Neutrophil (primary cell): ENCODE measurements around the gene PUSL1.

ENCODE experiments used
- H3K27ac ChIP-seq: fragments of 200-600 bp; sonication (generic); 2 replicates; pipeline ENCODE4 v1.5.1; 2016; ENCODE audit warnings: mild to moderate bottlenecking, moderate library complexity
- H3K27me3 ChIP-seq: fragments of 200-600 bp; sonication (generic); 2 replicates; pipeline ENCODE4 v1.6.0; 2016; ENCODE audit warnings: mild to moderate bottlenecking
- H3K36me3 ChIP-seq: fragments of 200-600 bp; sonication (generic); 2 replicates; pipeline ENCODE4 v1.5.1; 2017
- H3K4me1 ChIP-seq, 2 experiments: fragments of 200-600 bp in 1 of 2; sonication (generic) in 1 of 2; 1 replicate in 1 of 2; 2 replicates in 1 of 2; pipeline versions ENCODE4 v1.5.1 to v1.6.1; 2013 to 2016; ENCODE audit warnings: low read depth in 1 of 2, low read length in 1 of 2, mild to moderate bottlenecking in 1 of 2, moderate library complexity in 1 of 2; ENCODE audit not compliant: control insufficient read depth in 1 of 2, insufficient read depth in 1 of 2
- H3K4me3 ChIP-seq, 2 experiments: fragments of 200-600 bp in 1 of 2; sonication (generic) in 1 of 2; 1 replicate in 1 of 2; 2 replicates in 1 of 2; pipeline ENCODE4 v1.5.1; 2013 to 2016; ENCODE audit warnings: low read depth in 1 of 2, low read length in 1 of 2, mild to moderate bottlenecking in 1 of 2, moderate library complexity in 1 of 2
- H3K9me3 ChIP-seq: fragments of 200-600 bp; sonication (generic); 2 replicates; pipeline ENCODE4 v1.5.1; 2016
- TF ChIP-seq, protein P1 (sequence below): fragments of 200-600 bp; sonication (generic); IDR thresholded peaks from 2 replicates; pipeline ENCODE4 v1.5.1; 2016; ENCODE audit warnings: antibody characterized with exemption

Gene PUSL1

DNA sequence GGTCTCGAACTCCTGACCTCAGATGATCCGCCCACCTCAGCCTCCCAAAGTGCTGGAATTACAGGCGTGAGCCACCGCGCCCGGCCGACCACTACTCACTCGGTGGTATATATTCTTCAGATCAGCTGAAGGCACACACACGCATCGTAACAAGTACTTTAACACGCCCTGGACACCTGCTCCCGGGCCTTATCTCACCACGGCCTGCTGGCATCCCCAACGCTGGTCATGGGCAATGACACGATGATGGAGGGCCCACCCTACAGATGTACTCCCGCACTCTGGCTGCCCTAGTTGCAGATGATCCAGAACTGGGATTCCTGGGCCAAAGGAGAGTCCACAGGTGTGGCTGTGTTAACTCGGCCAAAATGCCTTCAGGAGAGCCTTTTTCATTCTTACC, 46.3 kb upstream of the PUSL1 start:
- Histone ChIP-seq H3K36me3 (peaks cover 94% of the 10 kb centered on the region), H3K4me1 (no peaks in the 10 kb centered on the region), H3K27me3 (no peaks in the 10 kb centered on the region), H3K27ac (no peak overlapping the region), H3K9me3 (no peaks in the 10 kb centered on the region), H3K4me3 (no peak overlapping the region)
- TF ChIP-seq, protein P1, sequence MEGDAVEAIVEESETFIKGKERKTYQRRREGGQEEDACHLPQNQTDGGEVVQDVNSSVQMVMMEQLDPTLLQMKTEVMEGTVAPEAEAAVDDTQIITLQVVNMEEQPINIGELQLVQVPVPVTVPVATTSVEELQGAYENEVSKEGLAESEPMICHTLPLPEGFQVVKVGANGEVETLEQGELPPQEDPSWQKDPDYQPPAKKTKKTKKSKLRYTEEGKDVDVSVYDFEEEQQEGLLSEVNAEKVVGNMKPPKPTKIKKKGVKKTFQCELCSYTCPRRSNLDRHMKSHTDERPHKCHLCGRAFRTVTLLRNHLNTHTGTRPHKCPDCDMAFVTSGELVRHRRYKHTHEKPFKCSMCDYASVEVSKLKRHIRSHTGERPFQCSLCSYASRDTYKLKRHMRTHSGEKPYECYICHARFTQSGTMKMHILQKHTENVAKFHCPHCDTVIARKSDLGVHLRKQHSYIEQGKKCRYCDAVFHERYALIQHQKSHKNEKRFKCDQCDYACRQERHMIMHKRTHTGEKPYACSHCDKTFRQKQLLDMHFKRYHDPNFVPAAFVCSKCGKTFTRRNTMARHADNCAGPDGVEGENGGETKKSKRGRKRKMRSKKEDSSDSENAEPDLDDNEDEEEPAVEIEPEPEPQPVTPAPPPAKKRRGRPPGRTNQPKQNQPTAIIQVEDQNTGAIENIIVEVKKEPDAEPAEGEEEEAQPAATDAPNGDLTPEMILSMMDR: no peak

DNA sequence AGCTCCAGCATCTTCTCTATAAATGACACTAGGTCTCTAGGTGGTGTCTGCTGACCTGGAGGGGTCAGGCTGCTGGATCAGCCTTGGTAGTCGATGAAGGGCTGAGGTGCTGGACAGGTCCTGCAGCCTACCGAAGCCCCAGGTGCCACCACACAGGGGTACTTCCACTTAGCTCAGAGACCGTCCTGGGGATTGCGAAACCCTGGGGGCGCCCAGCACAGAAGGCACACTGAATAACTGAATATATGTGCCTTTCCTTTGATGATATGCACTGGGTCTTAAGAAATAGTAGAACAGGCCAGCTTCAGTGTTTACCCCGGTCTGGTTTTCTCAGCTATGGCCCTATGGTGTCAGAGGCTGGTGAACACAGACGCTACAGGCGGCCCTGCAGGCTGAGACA, 45.6 kb upstream of the PUSL1 start:
- Histone ChIP-seq H3K36me3 (peaks cover 94% of the 10 kb centered on the region), H3K9me3 (no peaks in the 10 kb centered on the region), H3K4me1 (no peaks in the 10 kb centered on the region), H3K27ac (no peak overlapping the region), H3K27me3 (no peaks in the 10 kb centered on the region), H3K4me3 (no peak overlapping the region)
- TF ChIP-seq, protein P1: no peak

DNA sequence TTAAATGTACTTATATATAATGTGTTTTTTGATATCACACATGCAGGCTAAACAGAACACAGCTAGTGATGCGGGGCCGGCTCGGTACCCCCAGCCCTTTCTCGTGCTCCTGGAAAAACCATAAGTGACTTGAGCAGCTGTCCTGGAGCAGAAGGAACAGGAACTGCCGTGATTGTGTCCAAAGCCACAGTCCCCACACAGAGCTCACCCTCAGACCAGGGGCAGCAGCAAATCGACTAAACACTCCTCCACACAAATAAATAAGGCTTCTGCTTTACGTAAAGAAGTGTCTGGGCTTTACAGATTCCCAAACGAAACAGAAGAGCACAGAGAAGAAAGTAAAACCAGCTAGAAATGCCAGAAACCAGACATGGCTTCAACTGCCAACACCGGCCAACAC, 44.4 kb upstream of the PUSL1 start:
- Histone ChIP-seq H3K4me3 (no peak overlapping the region), H3K9me3 (no peaks in the 10 kb centered on the region), H3K4me1 (no peaks in the 10 kb centered on the region), H3K27me3 (no peaks in the 10 kb centered on the region), H3K27ac (no peak overlapping the region), H3K36me3 (peaks cover 95% of the 10 kb centered on the region)
- TF ChIP-seq, protein P1: no peak

DNA sequence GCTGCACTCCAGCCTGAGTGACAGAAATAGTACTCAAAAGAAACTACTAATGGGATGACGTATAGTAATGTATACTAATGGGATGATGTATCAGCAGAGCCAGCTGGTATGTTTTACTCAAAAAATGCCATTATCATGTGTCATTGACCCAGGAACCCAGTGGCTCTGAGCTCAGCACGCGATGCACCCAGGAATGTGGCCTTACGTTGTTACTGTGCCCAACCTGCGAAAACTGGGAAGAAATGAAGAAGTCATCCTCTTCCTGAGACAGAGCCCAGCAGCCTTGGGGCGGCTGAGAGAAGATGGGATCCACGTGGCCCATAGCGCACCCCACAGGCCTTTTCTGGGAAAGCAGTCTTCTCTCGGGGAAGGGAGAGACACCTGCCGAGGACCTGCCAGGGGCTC, 43.5 kb upstream of the PUSL1 start:
- Histone ChIP-seq H3K4me3 (no peak overlapping the region), H3K9me3 (no peaks in the 10 kb centered on the region), H3K4me1 (no peaks in the 10 kb centered on the region), H3K27ac (no peak overlapping the region), H3K36me3 (peaks cover 92% of the 10 kb centered on the region), H3K27me3 (no peaks in the 10 kb centered on the region)
- TF ChIP-seq, protein P1: no peak

DNA sequence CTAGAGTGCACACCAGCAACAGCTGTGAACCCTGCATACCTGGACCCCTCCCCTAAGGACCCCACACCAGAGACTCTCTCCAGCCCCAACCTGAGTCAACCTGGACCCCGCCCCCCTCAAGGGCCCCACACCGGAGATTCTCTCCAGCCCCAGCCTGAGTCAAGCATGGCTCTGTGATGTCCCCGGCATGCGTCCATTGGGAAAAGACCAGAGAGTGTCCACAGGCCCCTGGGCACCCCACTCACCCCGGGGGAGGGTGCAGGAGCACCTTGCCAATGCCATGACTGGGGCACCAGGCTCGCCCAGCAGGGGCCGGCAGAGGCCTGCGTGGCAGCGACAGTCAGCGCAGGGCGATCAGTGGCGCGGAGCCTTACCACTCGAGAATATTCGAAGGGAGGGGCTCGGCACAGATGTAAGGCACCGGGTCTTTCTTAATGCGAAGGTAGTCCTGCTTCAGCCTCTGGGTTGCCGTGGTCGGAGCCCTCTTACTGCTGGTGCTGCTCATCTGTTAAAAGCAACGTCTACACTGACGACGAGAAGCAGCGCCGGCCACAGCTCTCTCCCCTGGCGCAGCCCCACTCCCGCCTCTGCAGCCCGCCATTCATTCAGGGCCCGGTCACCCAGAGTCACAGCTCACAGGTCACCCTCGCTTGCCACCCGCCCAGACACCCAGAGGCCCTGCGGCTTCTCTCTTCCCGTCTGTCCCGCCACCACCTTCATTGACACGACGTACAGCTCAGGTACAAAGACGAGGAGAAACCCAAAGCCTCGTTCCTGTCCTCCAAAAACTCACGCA, 40.7 kb upstream of the PUSL1 start:
- Histone ChIP-seq H3K36me3 (peaks cover 77% of the 10 kb centered on the region), H3K27me3 (no peaks in the 10 kb centered on the region), H3K27ac (no peak overlapping the region), H3K9me3 (no peaks in the 10 kb centered on the region), H3K4me1 (peaks cover 17 to 19% of the 10 kb centered on the region in 2 experiments), H3K4me3 (no peak overlapping the region)
- TF ChIP-seq, protein P1: no peak
